Right atrium auricular region (tissue), 2 donors: ENCODE measurements around the gene COMMD6. TPM values are rescaled to one million over a fixed set of nuclear protein-coding genes. Genes with fewer than 3 reads are reported as not detected.

Experiments used
- DNase-seq: peaks from one replicate; pipeline ENCODE4 v3.0.0-alpha.2; 2019; ENCODE audit warnings: low spot score
- H3K27ac ChIP-seq, 2 donors: fragments of 200-600 bp; sonication (generic); 1 replicate in 1 of 2; 2 replicates in 1 of 2; pipeline ENCODE4 v1.5.1; 2016 to 2019
- H3K27me3 ChIP-seq, 2 donors: fragments of 200-600 bp; sonication (generic); one replicate each; pipeline versions ENCODE4 v1.5.1 to v1.6.0; 2017 to 2019
- H3K36me3 ChIP-seq: fragments of 200-600 bp; sonication (generic); one replicate; pipeline ENCODE4 v1.5.1; 2016
- H3K4me1 ChIP-seq, 2 donors: fragments of 200-600 bp; sonication (generic); one replicate each; pipeline versions ENCODE4 v1.5.1 to v1.6.0; 2017 to 2019
- H3K4me3 ChIP-seq, 2 donors: fragments of 200-600 bp; sonication (generic); 1 replicate in 1 of 2; 2 replicates in 1 of 2; pipeline ENCODE4 v1.5.1; 2017 to 2019; ENCODE audit warnings: mild to moderate bottlenecking in 1 of 2, moderate library complexity in 1 of 2
- H3K9me3 ChIP-seq, 2 donors: fragments of 200-600 bp; sonication (generic); one replicate each; pipeline ENCODE4 v1.5.1; 2019
- total RNA-seq, 2 donors: library from RNA; depleted of rRNA; stranded (reverse); fragments of >200 nt; gene quantifications; one replicate each; pipeline ENCODE4 v1.1.0, GENCODE V29; 2016
- TF ChIP-seq, protein P1 (sequence below), 2 donors: fragments of 200-600 bp; sonication (generic); IDR thresholded peaks; one replicate each; pipeline ENCODE4 v1.5.1; 2019; ENCODE audit warnings: antibody characterized with exemption in 2 of 2

COMMD6 gene
- total RNA-seq, 2 donors from 2014 or later, result 48.1 to 89.4 TPM

DNA sequence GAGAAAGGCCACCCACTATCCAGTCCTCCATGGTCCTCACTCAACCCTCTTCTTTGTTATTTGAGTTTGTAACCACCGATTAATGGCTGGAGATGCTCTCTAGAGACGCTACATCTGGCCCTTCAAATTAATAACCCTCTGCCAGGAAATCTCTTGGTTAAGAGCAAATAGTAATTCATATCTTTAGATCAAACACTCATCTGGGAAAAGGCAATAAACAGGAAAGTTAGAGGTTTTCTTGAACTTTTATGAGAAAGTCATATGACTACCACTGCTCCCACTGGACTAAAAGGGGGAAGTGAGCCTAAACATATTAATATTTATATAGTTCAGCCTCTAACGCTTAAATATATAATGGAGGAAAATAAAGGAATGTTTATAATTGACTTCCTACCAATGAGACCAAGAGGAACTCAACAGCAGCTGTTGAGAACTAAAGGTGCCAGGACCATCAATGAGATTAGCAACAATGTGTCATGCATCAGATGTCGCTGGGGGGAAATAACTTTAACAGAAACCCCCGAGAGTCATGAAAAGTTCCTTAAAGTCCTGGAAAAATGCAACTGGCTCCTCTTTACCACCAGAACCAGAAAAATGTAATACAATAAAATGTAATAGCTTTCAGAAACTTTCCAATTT, 58.4 kb downstream of the COMMD6 start:
- no peak for DNase-seq
- TF ChIP-seq, protein P1, sequence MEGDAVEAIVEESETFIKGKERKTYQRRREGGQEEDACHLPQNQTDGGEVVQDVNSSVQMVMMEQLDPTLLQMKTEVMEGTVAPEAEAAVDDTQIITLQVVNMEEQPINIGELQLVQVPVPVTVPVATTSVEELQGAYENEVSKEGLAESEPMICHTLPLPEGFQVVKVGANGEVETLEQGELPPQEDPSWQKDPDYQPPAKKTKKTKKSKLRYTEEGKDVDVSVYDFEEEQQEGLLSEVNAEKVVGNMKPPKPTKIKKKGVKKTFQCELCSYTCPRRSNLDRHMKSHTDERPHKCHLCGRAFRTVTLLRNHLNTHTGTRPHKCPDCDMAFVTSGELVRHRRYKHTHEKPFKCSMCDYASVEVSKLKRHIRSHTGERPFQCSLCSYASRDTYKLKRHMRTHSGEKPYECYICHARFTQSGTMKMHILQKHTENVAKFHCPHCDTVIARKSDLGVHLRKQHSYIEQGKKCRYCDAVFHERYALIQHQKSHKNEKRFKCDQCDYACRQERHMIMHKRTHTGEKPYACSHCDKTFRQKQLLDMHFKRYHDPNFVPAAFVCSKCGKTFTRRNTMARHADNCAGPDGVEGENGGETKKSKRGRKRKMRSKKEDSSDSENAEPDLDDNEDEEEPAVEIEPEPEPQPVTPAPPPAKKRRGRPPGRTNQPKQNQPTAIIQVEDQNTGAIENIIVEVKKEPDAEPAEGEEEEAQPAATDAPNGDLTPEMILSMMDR (IDR thresholded peaks at IDR 0.05), result no peak
- H3K4me3 ChIP-seq, result peak overlapping the region; percentile 82 to 88
- H3K27ac ChIP-seq, result peak overlapping the region; percentile 79 to 95
- peaks cover 0 to 19% of the 10 kb centered on the region in 2 donors for H3K4me1 ChIP-seq
- H3K27me3 ChIP-seq, result no peaks in the 10 kb centered on the region
- no peaks in the 10 kb centered on the region for H3K9me3 ChIP-seq
- no peaks in the 10 kb centered on the region for H3K36me3 ChIP-seq

DNA sequence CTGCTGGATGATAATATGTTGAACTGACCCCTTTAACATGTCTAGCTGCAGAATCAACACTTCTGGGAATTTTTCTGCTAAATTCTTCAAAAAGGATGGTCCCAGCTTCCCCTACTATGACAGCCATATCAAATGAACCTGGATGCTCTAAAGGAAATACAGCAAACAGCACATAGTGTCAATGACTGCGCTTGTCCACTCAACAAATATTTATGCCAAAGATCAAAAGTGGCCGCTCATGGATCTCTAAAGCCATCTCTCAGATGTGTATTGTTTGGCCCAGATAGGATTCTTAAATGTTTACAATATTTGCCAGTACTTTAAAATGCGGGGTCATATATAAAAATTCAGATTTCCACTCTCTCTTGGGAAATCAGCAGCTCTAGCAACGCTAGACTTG, 59.0 kb downstream of the COMMD6 start:
- Histone ChIP-seq H3K4me1 (peaks cover 0 to 19% of the 10 kb centered on the region in 2 donors), H3K9me3 (no peaks in the 10 kb centered on the region), H3K27me3 (no peaks in the 10 kb centered on the region), H3K4me3 (no peak overlapping the region), H3K36me3 (no peaks in the 10 kb centered on the region), H3K27ac (peak overlapping the region; percentile 79 to 95)
- DNase-seq, result no peak
- TF ChIP-seq, protein P1 (IDR thresholded peaks at IDR 0.05), result no peak

Other genes with a start within 250 kb of the COMMD6 start
- 100 to 1,000 TPM in 1 of 2 donors, 10 to 100 TPM in 1; 64.3 to 162 TPM for gene TBC1D4, start 55.7 kb downstream of the COMMD6 start, total RNA-seq
- 10 to 100 TPM; 17.2 to 17.7 TPM for gene UCHL3, start 11.9 kb upstream of the COMMD6 start, total RNA-seq
- gene LMO7, start 98.5 kb upstream of the COMMD6 start, total RNA-seq, result 100 to 1,000 TPM; 319 to 484 TPM